Peyer's patch (tissue), 4 donors: ENCODE data around the gene AGBL4. TPM values are rescaled to one million over a fixed set of nuclear protein-coding genes. Genes with fewer than 3 reads are reported as not detected.

ENCODE experiments used
- DNase-seq, 3 donors: peaks; one replicate each; pipeline ENCODE4 v3.0.0-alpha.2; 2017 to 2019
- H3K27ac ChIP-seq, 4 donors: fragments of 200-600 bp; sonication (generic); one replicate each; pipeline ENCODE4 v1.5.1; 2016 to 2019
- H3K27me3 ChIP-seq, 2 donors: fragments of 200-600 bp; sonication (generic); one replicate each; pipeline ENCODE4 v1.5.1; 2019
- H3K36me3 ChIP-seq, 3 donors: fragments of 200-600 bp; sonication (generic); one replicate each; pipeline ENCODE4 v1.5.1; 2016 to 2019
- H3K4me1 ChIP-seq, 4 donors: fragments of 200-600 bp; sonication (generic); one replicate each; pipeline ENCODE4 v1.5.1; 2016 to 2019
- H3K4me3 ChIP-seq, 4 donors: fragments of 200-600 bp; sonication (generic); 1 replicate in 3 of 4; 2 replicates in 1 of 4; pipeline ENCODE4 v1.5.1; 2016 to 2019; ENCODE audit warnings: mild to moderate bottlenecking in 1 of 4
- H3K9me3 ChIP-seq, 4 donors: fragments of 200-600 bp; sonication (generic); one replicate each; pipeline ENCODE4 v1.5.1; 2016 to 2019; ENCODE audit warnings: mild to moderate bottlenecking in 1 of 4
- POLR2A ChIP-seq, 2 donors: fragments of 450-650 bp; IDR thresholded peaks; one replicate each; pipeline ENCODE4 v1.5.1; 2017; ENCODE audit warnings: antibody characterized with exemption in 2 of 2, mild to moderate bottlenecking in 2 of 2, moderate library complexity in 2 of 2
- total RNA-seq, 4 donors: library from RNA; depleted of rRNA; stranded (reverse); fragments of >200 nt; gene quantifications; one replicate each; pipeline ENCODE4 v1.1.0, GENCODE V29; 2016
- TF ChIP-seq, protein P1 (sequence below), 6 experiments: fragments of 450-650 bp in 4 of 6; fragments of 200-600 bp in 2 of 6; sonication (generic) in 1 of 6; IDR thresholded peaks; one replicate each; pipeline ENCODE4 v1.5.1; 2017 to 2019; ENCODE audit warnings: antibody characterized with exemption in 6 of 6, mild to moderate bottlenecking in 3 of 6, moderate library complexity in 1 of 6

AGBL4 gene
- total RNA-seq, 4 donors from 2014 or later: 2.5 TPM; not detected in 3

DNA sequence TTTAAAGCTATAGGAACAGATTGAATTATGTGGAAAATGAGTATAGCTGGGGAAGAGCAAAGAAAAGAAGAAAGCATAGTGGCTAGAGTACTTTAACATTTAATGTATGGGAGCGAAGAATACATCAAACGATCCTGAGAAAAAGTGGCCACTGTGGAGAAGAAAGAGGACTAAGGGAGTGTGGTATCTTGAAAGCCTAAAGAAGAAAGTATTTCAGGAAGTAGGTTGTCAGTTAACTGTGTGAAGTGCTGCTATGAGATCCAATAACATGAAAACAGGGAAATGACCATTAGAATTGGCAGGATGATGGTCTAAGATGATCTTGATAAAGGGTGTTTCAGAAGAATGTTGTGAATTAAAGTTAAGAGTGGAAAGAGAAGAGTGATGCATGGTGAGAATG, 1027.4 kb downstream of the AGBL4 start:
- no peak for TF ChIP-seq POLR2A (IDR thresholded peaks at IDR 0.05)
- TF ChIP-seq, protein P1, sequence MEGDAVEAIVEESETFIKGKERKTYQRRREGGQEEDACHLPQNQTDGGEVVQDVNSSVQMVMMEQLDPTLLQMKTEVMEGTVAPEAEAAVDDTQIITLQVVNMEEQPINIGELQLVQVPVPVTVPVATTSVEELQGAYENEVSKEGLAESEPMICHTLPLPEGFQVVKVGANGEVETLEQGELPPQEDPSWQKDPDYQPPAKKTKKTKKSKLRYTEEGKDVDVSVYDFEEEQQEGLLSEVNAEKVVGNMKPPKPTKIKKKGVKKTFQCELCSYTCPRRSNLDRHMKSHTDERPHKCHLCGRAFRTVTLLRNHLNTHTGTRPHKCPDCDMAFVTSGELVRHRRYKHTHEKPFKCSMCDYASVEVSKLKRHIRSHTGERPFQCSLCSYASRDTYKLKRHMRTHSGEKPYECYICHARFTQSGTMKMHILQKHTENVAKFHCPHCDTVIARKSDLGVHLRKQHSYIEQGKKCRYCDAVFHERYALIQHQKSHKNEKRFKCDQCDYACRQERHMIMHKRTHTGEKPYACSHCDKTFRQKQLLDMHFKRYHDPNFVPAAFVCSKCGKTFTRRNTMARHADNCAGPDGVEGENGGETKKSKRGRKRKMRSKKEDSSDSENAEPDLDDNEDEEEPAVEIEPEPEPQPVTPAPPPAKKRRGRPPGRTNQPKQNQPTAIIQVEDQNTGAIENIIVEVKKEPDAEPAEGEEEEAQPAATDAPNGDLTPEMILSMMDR (IDR thresholded peaks at IDR 0.05): no peak
- no peaks in the 10 kb centered on the region for H3K9me3 ChIP-seq
- H3K27ac ChIP-seq: no peak overlapping the region
- no peaks in the 10 kb centered on the region for H3K4me1 ChIP-seq
- no peak for DNase-seq
- H3K27me3 ChIP-seq: no peaks in the 10 kb centered on the region
- H3K36me3 ChIP-seq: no peaks in the 10 kb centered on the region
- H3K4me3 ChIP-seq: no peak overlapping the region

DNA sequence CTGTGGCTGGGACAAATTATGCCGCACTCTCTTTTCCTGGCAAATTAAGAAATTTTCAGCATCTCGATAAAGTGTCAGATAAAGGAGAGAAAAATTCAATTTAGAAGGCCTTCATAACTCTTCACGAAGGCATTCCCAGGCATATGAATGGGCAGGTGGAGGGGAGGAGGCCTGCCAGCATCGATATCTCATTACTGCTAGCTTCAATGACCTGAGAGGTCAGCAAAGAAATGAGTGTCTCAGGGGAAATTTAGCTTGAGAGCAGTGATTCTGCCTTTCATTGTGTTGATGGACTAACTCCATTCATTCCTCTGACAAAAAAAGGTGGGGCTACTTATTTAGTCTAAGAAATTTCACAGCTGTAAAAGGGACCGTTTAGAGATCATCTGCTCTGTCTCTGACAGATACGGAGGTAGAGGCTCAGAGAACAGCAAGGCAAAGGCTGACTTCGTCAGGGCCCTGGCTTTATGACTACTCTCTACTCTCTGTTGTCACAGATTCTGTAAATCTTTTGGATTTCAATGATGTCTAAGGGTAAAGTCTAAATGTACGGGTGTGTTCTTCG, 1035.0 kb downstream of the AGBL4 start:
- no peak overlapping the region for H3K4me3 ChIP-seq
- no peak for DNase-seq
- no peaks in the 10 kb centered on the region for H3K4me1 ChIP-seq
- H3K27me3 ChIP-seq: no peaks in the 10 kb centered on the region
- TF ChIP-seq, protein P1 (IDR thresholded peaks at IDR 0.05): no peak
- no peak for TF ChIP-seq POLR2A (IDR thresholded peaks at IDR 0.05)
- no peak overlapping the region for H3K27ac ChIP-seq
- no peaks in the 10 kb centered on the region for H3K36me3 ChIP-seq
- no peaks in the 10 kb centered on the region for H3K9me3 ChIP-seq

DNA sequence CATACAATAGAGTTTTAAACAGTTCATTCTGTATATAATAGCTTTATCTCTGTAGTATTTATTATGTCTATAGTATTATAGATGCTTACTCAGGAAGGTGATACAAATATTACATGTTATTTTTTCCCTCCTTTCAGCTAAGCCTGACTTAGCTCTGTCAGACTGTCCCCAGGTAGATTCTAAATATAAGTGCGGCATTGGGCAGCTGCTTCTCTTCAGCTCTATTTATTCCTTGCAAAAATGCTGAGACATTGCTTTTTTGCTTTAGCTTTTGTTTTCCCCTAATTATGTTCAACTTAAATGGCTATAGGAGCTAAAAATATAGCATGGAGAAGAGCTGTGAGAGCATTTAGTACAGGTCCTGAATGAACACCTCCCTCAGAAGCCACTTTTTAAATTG, 1043.8 kb downstream of the AGBL4 start:
- H3K36me3 ChIP-seq: no peaks in the 10 kb centered on the region
- H3K9me3 ChIP-seq: no peaks in the 10 kb centered on the region
- no peak overlapping the region for H3K27ac ChIP-seq
- DNase-seq: no peak
- no peaks in the 10 kb centered on the region for H3K4me1 ChIP-seq
- no peak overlapping the region for H3K4me3 ChIP-seq
- H3K27me3 ChIP-seq: no peaks in the 10 kb centered on the region
- TF ChIP-seq, protein P1 (IDR thresholded peaks at IDR 0.05): no peak
- TF ChIP-seq POLR2A (IDR thresholded peaks at IDR 0.05): no peak

DNA sequence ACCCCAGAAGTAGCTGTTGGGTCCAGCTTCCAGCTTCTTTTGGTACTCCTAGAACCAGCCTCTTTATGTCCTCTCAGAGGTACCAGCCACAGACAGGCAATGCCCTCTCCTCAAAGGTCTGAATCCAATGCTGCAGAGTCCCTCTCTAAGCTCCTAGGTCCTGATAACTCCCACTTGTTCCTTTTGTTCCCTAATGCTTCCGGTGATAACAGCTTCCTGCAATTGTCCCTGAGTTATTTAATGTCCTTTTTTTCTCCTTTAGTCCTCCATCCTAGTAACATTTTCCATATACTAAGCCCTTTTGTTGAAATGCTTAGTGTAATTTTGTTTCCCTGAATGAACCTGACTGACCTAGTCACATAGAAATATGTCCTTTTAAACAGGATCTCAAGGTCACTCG, 1045.3 kb downstream of the AGBL4 start:
- no peak for DNase-seq
- TF ChIP-seq POLR2A (IDR thresholded peaks at IDR 0.05): no peak
- TF ChIP-seq, protein P1 (IDR thresholded peaks at IDR 0.05): no peak
- H3K27me3 ChIP-seq: no peaks in the 10 kb centered on the region
- H3K27ac ChIP-seq: no peak overlapping the region
- no peak overlapping the region for H3K4me3 ChIP-seq
- H3K4me1 ChIP-seq: no peaks in the 10 kb centered on the region
- no peaks in the 10 kb centered on the region for H3K9me3 ChIP-seq
- H3K36me3 ChIP-seq: no peaks in the 10 kb centered on the region

DNA sequence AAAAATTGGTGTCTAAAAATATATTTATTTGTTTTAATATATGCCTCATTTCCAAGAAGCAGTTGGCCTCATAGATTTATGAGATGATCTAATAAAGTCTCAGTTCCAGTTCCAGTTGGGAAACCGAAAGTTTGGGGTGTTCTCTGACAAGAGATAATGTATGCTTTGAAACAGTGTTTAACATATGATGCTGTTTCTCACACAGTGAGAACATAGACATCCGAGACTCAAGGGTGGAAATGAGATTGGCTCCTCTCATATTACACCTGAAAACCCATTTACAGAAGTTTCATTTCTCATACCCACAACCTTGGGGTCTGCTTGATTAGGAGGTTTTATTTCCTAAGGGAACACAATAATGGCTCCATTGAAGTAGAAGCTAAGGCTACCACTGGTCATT, 1046.5 kb downstream of the AGBL4 start:
- no peak for DNase-seq
- Histone ChIP-seq H3K9me3 (no peaks in the 10 kb centered on the region), H3K4me3 (no peak overlapping the region), H3K36me3 (no peaks in the 10 kb centered on the region), H3K4me1 (no peaks in the 10 kb centered on the region), H3K27me3 (no peaks in the 10 kb centered on the region), H3K27ac (no peak overlapping the region)
- TF ChIP-seq, protein P1 (IDR thresholded peaks at IDR 0.05): no peak
- no peak for TF ChIP-seq POLR2A (IDR thresholded peaks at IDR 0.05)

DNA sequence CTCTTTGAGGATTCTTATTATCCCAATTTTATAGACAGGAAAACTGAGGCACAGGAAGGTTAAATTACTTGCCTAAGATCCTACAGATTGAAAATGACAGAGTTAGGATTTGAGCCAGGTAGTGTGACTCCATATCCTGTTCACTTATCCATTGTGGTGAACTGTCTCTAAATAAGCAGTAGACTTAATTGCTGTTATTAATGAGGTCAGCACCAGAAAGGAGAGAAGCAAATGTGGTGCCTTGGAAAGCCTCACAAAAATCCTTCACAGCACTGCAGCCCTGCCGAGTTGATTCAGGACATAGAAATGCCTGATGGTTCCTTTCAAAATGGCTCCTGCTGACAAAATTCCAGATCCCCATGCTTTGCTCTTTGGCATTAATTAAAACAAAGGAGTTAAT, 1053.8 kb downstream of the AGBL4 start:
- Histone ChIP-seq H3K27ac (no peak overlapping the region), H3K4me1 (no peaks in the 10 kb centered on the region)

More for the DNA sequence above, 1053.8 kb downstream of the AGBL4 start:
- DNase-seq: no peak
- Histone ChIP-seq H3K4me3 (no peak overlapping the region), H3K9me3 (no peaks in the 10 kb centered on the region), H3K36me3 (no peaks in the 10 kb centered on the region), H3K27me3 (no peaks in the 10 kb centered on the region)
- TF ChIP-seq, protein P1 (IDR thresholded peaks at IDR 0.05): no peak
- TF ChIP-seq POLR2A (IDR thresholded peaks at IDR 0.05): no peak
